HCT116 (cell line): Measurements from ENCODE around the gene OR10H4.

Experiments
- CEBPB ChIP-seq: IDR thresholded peaks from 2 replicates; pipeline ENCODE4 v1.6.1; 2012; ENCODE audit warnings: low read depth
- EZH2 ChIP-seq: fragments of 200-600 bp; sonication (generic); IDR thresholded peaks from 2 replicates; pipeline ENCODE4 v1.6.1; 2017; ENCODE audit warnings: antibody characterized with exemption, mixed run types
- JUND ChIP-seq: IDR thresholded peaks from 2 replicates; pipeline ENCODE4 v1.6.1; 2012
- POLR2A ChIP-seq: IDR thresholded peaks from 2 replicates; pipeline ENCODE4 v1.7.0; 2011; ENCODE audit warnings: borderline replicate concordance; ENCODE audit not compliant: insufficient read depth, insufficient read length; ENCODE audit errors: extremely low read depth
- SIN3A ChIP-seq: IDR thresholded peaks from 2 replicates; pipeline ENCODE4 v1.6.1; 2012; ENCODE audit warnings: low read depth
- SRF ChIP-seq: IDR thresholded peaks from 2 replicates; pipeline ENCODE4 v1.6.1; 2012; ENCODE audit warnings: low read depth
- TCF7L2 ChIP-seq: IDR thresholded peaks from 2 replicates; pipeline ENCODE4 v1.7.0; 2011; ENCODE audit warnings: borderline replicate concordance, inconsistent platforms; ENCODE audit not compliant: insufficient read depth, insufficient read length; ENCODE audit errors: extremely low read depth
- TF ChIP-seq, protein P1 (sequence below), 3 experiments: fragments of 200-600 bp in 1 of 3; sonication (generic) in 1 of 3; IDR thresholded peaks in 2 of 3; conservative IDR thresholded peaks in 1 of 3; 2 replicates each; pipeline ENCODE4 v1.5.1; 2012 to 2017; ENCODE audit warnings: low read depth in 2 of 3, low read length in 2 of 3, antibody characterized with exemption in 1 of 3, borderline replicate concordance in 1 of 3, control low read depth in 1 of 3, mild to moderate bottlenecking in 1 of 3, mixed read lengths in 1 of 3, mixed run types in 1 of 3, moderate library complexity in 1 of 3; ENCODE audit not compliant: insufficient read depth in 1 of 3
- TF ChIP-seq, protein P2 (sequence below): IDR thresholded peaks from 2 replicates; pipeline ENCODE4 v1.6.1; 2012

DNA sequence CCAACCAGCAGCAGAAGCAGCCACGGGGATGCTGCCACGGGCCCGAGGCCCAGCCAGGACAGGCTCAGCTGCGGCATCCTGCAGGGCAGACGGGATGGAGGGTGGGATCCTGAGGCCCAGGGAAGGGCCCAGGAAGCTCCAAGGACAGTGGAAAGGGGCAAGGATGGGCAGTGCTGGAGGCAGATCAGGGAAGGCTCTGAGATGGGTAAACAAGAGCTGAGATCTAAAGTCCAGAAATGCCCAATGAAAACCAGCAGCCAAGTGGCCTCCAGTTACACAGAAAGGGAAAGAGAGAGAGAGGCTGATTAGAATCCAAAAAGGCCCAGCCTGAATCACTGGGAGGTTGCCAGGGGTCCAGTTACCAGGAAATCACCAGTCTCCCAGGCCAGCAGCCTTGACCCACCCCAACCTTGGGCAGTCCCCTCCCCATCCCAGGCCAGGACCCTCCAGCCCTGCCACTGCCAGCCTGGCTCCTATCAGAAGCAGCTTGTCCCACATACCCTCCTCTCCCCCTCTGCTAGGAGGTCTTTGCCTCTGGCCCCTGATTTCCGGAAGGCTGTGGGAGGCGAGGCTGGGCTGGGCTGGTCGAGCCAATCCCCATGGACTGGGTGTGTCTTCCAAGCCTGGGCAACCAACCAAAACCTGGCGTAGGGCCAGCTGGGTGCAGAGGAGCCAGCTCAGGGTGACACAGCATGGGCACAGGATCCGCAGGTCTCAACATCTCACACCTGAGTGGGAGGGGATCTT lies 14.3 kb upstream of the OR10H4 start, which contains the start of gene CYP4F11:
- TF ChIP-seq, protein P1, sequence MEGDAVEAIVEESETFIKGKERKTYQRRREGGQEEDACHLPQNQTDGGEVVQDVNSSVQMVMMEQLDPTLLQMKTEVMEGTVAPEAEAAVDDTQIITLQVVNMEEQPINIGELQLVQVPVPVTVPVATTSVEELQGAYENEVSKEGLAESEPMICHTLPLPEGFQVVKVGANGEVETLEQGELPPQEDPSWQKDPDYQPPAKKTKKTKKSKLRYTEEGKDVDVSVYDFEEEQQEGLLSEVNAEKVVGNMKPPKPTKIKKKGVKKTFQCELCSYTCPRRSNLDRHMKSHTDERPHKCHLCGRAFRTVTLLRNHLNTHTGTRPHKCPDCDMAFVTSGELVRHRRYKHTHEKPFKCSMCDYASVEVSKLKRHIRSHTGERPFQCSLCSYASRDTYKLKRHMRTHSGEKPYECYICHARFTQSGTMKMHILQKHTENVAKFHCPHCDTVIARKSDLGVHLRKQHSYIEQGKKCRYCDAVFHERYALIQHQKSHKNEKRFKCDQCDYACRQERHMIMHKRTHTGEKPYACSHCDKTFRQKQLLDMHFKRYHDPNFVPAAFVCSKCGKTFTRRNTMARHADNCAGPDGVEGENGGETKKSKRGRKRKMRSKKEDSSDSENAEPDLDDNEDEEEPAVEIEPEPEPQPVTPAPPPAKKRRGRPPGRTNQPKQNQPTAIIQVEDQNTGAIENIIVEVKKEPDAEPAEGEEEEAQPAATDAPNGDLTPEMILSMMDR (IDR thresholded peaks at IDR 0.05 in 2 of 3, conservative IDR thresholded peaks at IDR 0.05 in 1 of 3; ENCODE audit: borderline replicate concordance in 1 of 3, insufficient read depth in 1 of 3, low read depth in 2 of 3, low read length in 2 of 3): no peak
- TF ChIP-seq POLR2A (no peak), TCF7L2 (no peak), SIN3A (no peak), EZH2 (no peak), CEBPB (no peak), SRF (no peak), JUND (no peak)
- TF ChIP-seq, protein P2, sequence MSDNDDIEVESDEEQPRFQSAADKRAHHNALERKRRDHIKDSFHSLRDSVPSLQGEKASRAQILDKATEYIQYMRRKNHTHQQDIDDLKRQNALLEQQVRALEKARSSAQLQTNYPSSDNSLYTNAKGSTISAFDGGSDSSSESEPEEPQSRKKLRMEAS: no peak
